Pulmonary artery endothelial cell (primary cell): ENCODE measurements around the gene CCR9. TPM values are rescaled to one million over a fixed set of nuclear protein-coding genes. Genes with fewer than 3 reads are reported as not detected.
"Not testable (repeated sequence)": the region's sequence is repeated elsewhere in the genome, so short reads cannot be mapped to it uniquely, and the experiment has no call there.

Experiments used
- DNase-seq: peaks from one replicate; pipeline ENCODE4 v3.0.0-alpha.2; 2011; ENCODE audit warnings: low read depth, low spot score
- total RNA-seq: library from RNA; depleted of rRNA; stranded (reverse); fragments of >200 nt; gene quantifications from 2 replicates; pipeline ENCODE4 v1.2.3, GENCODE V29; 2014

Gene CCR9
- total RNA-seq: not detected in 2 replicates

- DNase-seq: no peak
Measured at GRCh38 chr3:45885979-45886705, at the start of gene CCR9. TSS of gene CCR9 (plus strand) at chr3:45886543. CDS start at chr3:45894934, 8,391 bp downstream.

- DNase-seq: no peak
Measured at GRCh38 chr3:45838466-45838865, 47.9 kb upstream of the CCR9 start.

- DNase-seq: no peak
Measured at GRCh38 chr3:45841420-45841756, 45.0 kb upstream of the CCR9 start.

- peak; percentile 86 for DNase-seq
Measured at GRCh38 chr3:45841757-45842491, 44.4 kb upstream of the CCR9 start, which contains the start of gene LZTFL1. TSS of gene LZTFL1 (minus strand) at chr3:45842119. CDS start at chr3:45841991, 128 bp downstream.

GRCh38 chr3:45842851-45843625 is 43.3 kb upstream of the CCR9 start:
- no peak for DNase-seq

- no peak for DNase-seq
Measured at GRCh38 chr3:45844616-45845015, 41.7 kb upstream of the CCR9 start.

- no peak for DNase-seq
Measured at GRCh38 chr3:45848392-45848791, 38.0 kb upstream of the CCR9 start.

GRCh38 chr3:45852828-45853227 is 33.5 kb upstream of the CCR9 start:
- no peak for DNase-seq

GRCh38 chr3:45856323-45856722 is 30.0 kb upstream of the CCR9 start:
- DNase-seq: not testable (repeated sequence)

- not testable (repeated sequence) for DNase-seq
Measured at GRCh38 chr3:45857024-45857423, 29.3 kb upstream of the CCR9 start.

GRCh38 chr3:45858809-45859543 is 27.4 kb upstream of the CCR9 start:
- DNase-seq: no peak

- DNase-seq: no peak
Measured at GRCh38 chr3:45860481-45860880, 25.9 kb upstream of the CCR9 start.

- no peak for DNase-seq
Measured at GRCh38 chr3:45861043-45861719, 25.2 kb upstream of the CCR9 start.

GRCh38 chr3:45864760-45865519 is 21.4 kb upstream of the CCR9 start:
- DNase-seq: no peak

- no peak for DNase-seq
Measured at GRCh38 chr3:45865563-45865962, 20.8 kb upstream of the CCR9 start.

- no peak for DNase-seq
Measured at GRCh38 chr3:45868213-45868612, 18.1 kb upstream of the CCR9 start.

GRCh38 chr3:45868650-45869049 is 17.7 kb upstream of the CCR9 start:
- DNase-seq: no peak

- DNase-seq: no peak
Measured at GRCh38 chr3:45869638-45870037, 16.7 kb upstream of the CCR9 start.

GRCh38 chr3:45870099-45870498 is 16.2 kb upstream of the CCR9 start:
- DNase-seq: no peak

GRCh38 chr3:45871780-45872179 is 14.6 kb upstream of the CCR9 start:
- no peak for DNase-seq
